BE2C (cell line): Measurements from ENCODE around the gene IL24.

Source experiments
- DNase-seq: peaks from one replicate; pipeline ENCODE4 v3.0.0-alpha.2; 2020
- H3K27me3 ChIP-seq: fragments of 250-450 bp; sonication (Bioruptor Pico); 2 replicates; pipeline ENCODE4 v1.5.1; 2020; ENCODE audit warnings: mild to moderate bottlenecking
- H3K36me3 ChIP-seq: fragments of 250-450 bp; sonication (Bioruptor Pico); 2 replicates; pipeline ENCODE4 v1.5.1; 2020; ENCODE audit warnings: mild to moderate bottlenecking
- H3K4me1 ChIP-seq: fragments of 250-450 bp; sonication (Bioruptor Pico); 2 replicates; pipeline ENCODE4 v1.5.1; 2020
- H3K4me3 ChIP-seq: 2 replicates; pipeline ENCODE4 v1.5.1; 2011; ENCODE audit warnings: low read depth, low read length
- H3K9me3 ChIP-seq: fragments of 250-450 bp; sonication (Bioruptor Pico); 2 replicates; pipeline ENCODE4 v1.5.1; 2020
- CTCF ChIP-seq: IDR thresholded peaks from 2 replicates; pipeline ENCODE4 v1.5.1; 2012; ENCODE audit warnings: mild to moderate bottlenecking, low read depth, low read length

Gene IL24

GRCh38 chr1:206866062-206866461, 31.2 kb upstream of the IL24 start:
- no peak for TF ChIP-seq CTCF
- no peaks in the 10 kb centered on the region for H3K36me3 ChIP-seq
- no peaks in the 10 kb centered on the region for H3K9me3 ChIP-seq
- no peaks in the 10 kb centered on the region; the same call in 1 of the 2 replicates for H3K27me3 ChIP-seq
- no peak for DNase-seq
- H3K4me1 ChIP-seq = no peaks in the 10 kb centered on the region
- H3K4me3 ChIP-seq = no peak overlapping the region

GRCh38 chr1:206867239-206867638, 30.0 kb upstream of the IL24 start:
- H3K27me3 ChIP-seq = no peaks in the 10 kb centered on the region; the same call in 1 of the 2 replicates
- no peak for TF ChIP-seq CTCF
- H3K4me1 ChIP-seq = no peaks in the 10 kb centered on the region
- no peak for DNase-seq
- no peaks in the 10 kb centered on the region for H3K9me3 ChIP-seq
- no peaks in the 10 kb centered on the region for H3K36me3 ChIP-seq
- no peak overlapping the region for H3K4me3 ChIP-seq

- Histone ChIP-seq H3K4me3 (no peak overlapping the region), H3K9me3 (no peaks in the 10 kb centered on the region), H3K27me3 (no peaks in the 10 kb centered on the region; the same call in 1 of the 2 replicates), H3K4me1 (no peaks in the 10 kb centered on the region), H3K36me3 (no peaks in the 10 kb centered on the region)
- TF ChIP-seq CTCF = no peak
- no peak for DNase-seq
Measured at GRCh38 chr1:206867716-206868115, 29.5 kb upstream of the IL24 start.

GRCh38 chr1:206868264-206868663, 29.0 kb upstream of the IL24 start:
- no peaks in the 10 kb centered on the region for H3K36me3 ChIP-seq
- H3K4me1 ChIP-seq = no peaks in the 10 kb centered on the region
- no peak for DNase-seq
- H3K9me3 ChIP-seq = no peaks in the 10 kb centered on the region
- H3K27me3 ChIP-seq = no peaks in the 10 kb centered on the region
- no peak for TF ChIP-seq CTCF
- H3K4me3 ChIP-seq = no peak overlapping the region

- Histone ChIP-seq H3K4me1 (no peaks in the 10 kb centered on the region), H3K36me3 (no peaks in the 10 kb centered on the region), H3K27me3 (no peaks in the 10 kb centered on the region), H3K9me3 (no peaks in the 10 kb centered on the region), H3K4me3 (no peak overlapping the region)
- TF ChIP-seq CTCF = no peak
- no peak for DNase-seq
Measured at GRCh38 chr1:206872139-206872538, 25.1 kb upstream of the IL24 start.

- Histone ChIP-seq H3K4me3 (no peak overlapping the region), H3K9me3 (no peaks in the 10 kb centered on the region)
Measured at GRCh38 chr1:206873603-206874188, 23.5 kb upstream of the IL24 start.

More at GRCh38 chr1:206873603-206874188, 23.5 kb upstream of the IL24 start:
- H3K36me3 ChIP-seq = no peaks in the 10 kb centered on the region
- TF ChIP-seq CTCF = no peak
- no peak for DNase-seq
- no peaks in the 10 kb centered on the region for H3K27me3 ChIP-seq
- H3K4me1 ChIP-seq = no peaks in the 10 kb centered on the region
